Subcutaneous adipose tissue (tissue), 4 donors: ENCODE data around the gene MAB21L4. TPM values are rescaled to one million over a fixed set of nuclear protein-coding genes. Genes with fewer than 3 reads are reported as not detected.

Experiments used
- total RNA-seq, 4 donors: library from RNA; depleted of rRNA; stranded (reverse); fragments of >200 nt; gene quantifications; one replicate each; pipeline ENCODE4 v1.1.0, GENCODE V29; 2016
- TF ChIP-seq, protein P1 (sequence below): fragments of 450-650 bp; IDR thresholded peaks from one replicate; pipeline ENCODE4 v1.5.1; 2016; ENCODE audit warnings: low read depth, mild to moderate bottlenecking, control low read depth, antibody characterized with exemption, moderate library complexity

MAB21L4 gene
- total RNA-seq, 4 donors from 2014 or later = not detected

DNA sequence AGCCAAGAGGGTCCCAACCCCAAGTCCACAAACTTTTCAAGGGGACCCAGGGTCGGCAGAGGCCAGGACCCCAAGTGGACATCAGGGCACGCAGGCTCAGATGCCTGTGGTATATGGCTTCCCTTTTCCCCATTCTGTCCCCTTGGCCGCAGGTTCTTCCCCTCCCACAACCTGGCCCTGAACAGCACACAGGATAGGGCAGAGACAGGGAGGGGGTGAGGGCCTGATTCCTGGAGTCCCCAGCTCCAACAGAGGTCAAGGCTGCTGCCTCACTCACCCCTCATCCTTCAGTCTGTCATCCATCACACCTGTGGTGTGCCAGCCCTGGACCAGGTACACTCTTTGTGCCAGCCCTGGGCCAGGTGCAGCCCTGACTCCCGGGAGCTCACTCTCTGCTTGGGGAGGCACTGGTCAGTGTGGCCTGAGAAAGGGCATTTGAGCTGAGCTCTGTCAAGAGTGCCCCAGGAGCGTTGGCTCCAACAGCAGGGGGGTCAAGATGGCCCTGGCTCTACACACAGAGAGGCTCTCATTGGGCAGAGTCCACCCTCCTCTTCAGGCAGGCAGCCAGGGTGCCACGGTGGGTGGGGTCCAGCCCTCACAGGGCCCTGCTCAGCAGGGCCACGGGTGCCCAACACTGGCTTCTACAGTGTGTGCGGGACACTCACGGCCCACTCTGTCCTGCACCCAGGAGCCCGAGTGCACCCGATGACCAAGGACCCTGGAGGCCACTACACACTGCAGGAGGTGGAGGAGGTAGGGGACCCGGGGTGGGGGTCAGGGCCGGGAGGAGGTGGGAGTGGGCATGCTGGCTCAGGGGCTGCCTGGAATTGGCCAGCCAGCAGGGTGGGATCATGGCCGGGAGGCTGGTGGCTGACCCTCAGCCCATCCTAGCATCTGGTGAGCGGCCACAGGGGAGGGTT is 25.7 kb downstream of the MAB21L4 start:
- TF ChIP-seq, protein P1, sequence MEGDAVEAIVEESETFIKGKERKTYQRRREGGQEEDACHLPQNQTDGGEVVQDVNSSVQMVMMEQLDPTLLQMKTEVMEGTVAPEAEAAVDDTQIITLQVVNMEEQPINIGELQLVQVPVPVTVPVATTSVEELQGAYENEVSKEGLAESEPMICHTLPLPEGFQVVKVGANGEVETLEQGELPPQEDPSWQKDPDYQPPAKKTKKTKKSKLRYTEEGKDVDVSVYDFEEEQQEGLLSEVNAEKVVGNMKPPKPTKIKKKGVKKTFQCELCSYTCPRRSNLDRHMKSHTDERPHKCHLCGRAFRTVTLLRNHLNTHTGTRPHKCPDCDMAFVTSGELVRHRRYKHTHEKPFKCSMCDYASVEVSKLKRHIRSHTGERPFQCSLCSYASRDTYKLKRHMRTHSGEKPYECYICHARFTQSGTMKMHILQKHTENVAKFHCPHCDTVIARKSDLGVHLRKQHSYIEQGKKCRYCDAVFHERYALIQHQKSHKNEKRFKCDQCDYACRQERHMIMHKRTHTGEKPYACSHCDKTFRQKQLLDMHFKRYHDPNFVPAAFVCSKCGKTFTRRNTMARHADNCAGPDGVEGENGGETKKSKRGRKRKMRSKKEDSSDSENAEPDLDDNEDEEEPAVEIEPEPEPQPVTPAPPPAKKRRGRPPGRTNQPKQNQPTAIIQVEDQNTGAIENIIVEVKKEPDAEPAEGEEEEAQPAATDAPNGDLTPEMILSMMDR = no peak

DNA sequence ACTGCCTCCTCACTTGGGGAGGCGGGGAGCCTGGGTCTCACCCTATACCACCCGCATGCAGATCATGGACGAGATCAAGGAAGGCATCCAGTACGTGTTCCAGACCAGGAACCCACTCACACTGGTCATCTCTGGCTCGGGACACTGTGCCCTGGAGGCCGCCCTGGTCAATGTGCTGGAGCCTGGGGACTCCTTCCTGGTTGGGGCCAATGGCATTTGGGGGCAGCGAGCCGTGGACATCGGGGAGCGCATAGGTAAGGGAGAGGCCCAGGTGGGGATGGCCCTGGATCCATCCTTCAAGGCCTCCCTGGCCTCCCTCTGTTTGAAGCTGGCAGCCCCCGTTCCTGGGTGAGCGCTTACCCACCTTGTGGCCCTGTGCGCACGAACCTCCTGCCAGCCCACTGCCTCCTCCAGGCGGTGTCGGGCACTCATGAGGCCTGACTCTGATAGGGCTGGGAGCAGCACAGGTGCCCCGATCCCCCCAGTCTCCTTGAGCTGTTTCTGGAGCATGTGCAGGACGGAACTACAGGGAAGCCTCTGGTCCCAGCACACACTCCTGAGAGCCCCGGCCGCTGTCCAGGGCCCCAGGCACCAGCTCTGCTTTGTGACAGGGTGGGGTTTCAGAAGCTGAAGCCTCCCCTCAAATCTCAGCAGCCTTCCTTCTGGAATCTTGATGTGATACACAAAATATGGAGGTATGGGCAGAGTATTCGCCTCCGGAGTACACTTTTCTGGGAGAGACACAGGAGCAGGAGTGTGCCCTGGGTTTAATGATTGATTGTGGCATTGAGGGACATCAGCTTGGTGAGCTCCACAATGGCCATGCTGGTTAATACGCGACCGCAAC is 26.6 kb downstream of the MAB21L4 start:
- TF ChIP-seq, protein P1 = no peak

DNA sequence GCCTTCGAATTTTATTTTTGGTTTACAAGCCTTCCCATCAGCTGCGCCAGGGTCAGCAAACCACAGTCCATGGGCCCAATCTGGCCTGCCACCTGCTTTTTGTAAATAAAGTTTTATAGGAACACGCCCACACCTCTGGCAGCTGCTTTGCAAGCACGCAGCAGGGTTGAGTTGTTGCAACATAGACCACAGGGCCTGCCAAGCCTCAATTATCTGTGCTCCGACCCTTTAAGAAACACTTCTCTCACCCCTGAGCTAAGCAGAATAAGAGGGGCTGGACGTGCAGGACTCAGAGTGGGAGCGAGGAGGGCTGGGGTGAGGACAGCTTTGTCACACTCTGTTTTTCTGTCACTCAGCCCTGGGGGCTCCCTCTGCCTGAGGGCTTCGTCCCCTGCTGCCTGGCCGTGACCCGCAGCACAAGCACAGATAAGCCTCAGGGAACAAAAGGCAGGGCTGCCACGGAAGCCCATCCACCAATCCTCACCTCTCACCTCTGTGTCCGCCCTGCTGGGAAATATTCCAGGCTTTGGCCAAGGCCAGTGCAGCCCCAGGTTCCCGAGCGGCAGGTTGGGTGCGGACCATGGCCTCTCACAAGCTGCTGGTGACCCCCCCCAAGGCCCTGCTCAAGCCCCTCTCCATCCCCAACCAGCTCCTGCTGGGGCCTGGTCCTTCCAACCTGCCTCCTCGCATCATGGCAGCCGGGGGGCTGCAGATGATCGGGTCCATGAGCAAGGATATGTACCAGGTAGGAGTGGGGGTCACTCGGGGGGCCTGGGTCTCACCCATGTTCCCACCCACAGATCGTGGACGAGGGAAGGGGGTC is 27.5 kb downstream of the MAB21L4 start, which contains the start of gene AGXT:
Gene AGXT (plus strand): TSS at position 539 of the 823 bp plus-strand sequence. CDS start 42 bp downstream, at position 581.
- TF ChIP-seq, protein P1 = no peak

DNA sequence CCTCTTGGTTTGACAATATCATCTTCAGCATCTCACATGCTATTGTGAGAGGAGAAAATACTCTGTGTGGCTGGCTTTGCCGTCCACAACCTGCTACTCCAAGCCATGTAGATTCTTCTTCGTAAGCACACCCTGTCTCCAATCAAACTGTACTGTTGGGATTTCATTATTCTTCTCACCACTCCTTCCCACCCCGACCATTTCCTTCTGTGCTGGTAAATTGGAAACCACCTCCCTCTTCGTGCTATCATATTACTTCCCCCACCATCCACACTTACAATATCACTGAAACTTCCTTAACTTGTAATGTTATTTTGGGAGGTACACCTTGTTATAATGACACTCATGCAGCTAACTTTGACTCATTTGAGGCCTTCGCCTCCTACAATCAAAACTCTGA is 30.6 kb downstream of the MAB21L4 start:
- TF ChIP-seq, protein P1 = no peak

DNA sequence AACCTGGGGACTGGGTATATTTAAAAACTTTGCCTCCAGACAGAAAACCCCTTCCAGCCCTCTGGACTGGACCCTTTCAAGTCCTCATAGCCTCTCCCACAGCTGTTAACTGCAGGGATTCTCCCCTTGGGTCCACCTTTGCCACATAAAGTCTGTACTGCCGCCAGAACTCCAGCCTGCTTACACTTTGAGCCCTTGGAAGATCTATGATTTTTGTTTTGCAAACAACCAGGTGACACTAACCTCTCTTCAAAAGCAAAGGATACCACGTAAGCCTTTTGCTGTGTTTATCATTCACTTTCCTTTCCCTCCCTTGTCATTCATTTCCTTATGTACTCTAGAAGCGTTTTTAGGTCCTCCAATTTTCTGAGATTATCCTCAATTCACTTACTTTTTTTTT is 31.5 kb downstream of the MAB21L4 start:
- TF ChIP-seq, protein P1 = no peak

DNA sequence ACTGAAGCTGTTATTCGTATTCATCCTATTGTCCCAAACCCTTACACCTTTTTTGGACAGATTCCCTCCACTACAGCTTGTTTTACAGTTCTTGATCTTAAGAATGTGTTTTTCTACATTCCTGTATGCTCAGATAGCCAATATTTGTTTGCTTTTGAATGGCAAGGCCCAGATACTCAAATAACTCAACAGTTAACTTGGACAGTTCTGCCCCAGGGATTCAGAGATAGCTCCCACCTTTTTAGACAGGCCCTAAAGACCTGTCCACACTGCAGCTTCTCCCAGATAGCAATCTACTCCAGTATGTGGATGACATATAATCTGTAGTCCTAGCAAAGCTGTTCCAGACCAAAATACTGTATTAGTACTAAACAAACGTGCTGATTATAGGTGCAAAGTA is 34.4 kb downstream of the MAB21L4 start:
- TF ChIP-seq, protein P1 = no peak
